Nephron (organoid): ENCODE data around the gene STX16.
"Not testable (repeated sequence)": the region's sequence is repeated elsewhere in the genome, so short reads cannot be mapped to it uniquely, and the experiment has no call there.

Experiments
- H3K27ac Mint-ChIP-seq, 3 experiments: 2 replicates each; pipeline ENCODE4 v1.8.0; 2020; ENCODE audit warnings: mixed read lengths in 3 of 3, mild to moderate bottlenecking in 2 of 3, moderate library complexity in 1 of 3
- H3K27me3 Mint-ChIP-seq: 2 replicates; pipeline ENCODE4 v1.8.0; 2021; ENCODE audit warnings: low read depth, mild to moderate bottlenecking, moderate library complexity, mixed read lengths
- H3K36me3 Mint-ChIP-seq: 2 replicates; pipeline ENCODE4 v1.8.0; 2020; ENCODE audit warnings: low read depth, mixed read lengths
- H3K4me1 Mint-ChIP-seq: 2 replicates; pipeline ENCODE4 v1.8.0; 2020; ENCODE audit warnings: mixed read lengths
- H3K4me3 Mint-ChIP-seq, 3 experiments: 2 replicates each; pipeline ENCODE4 v1.8.0; 2020; ENCODE audit warnings: mild to moderate bottlenecking in 3 of 3, mixed read lengths in 3 of 3, moderate library complexity in 2 of 3
- H3K9me3 Mint-ChIP-seq: 2 replicates; pipeline ENCODE4 v1.8.0; 2020; ENCODE audit warnings: mixed read lengths
- TF ChIP-seq, protein P1 (sequence below), 3 experiments: fragments of 200-600 bp; sonication (generic); IDR thresholded peaks; one replicate each; pipeline ENCODE4 v1.5.0; 2021; ENCODE audit warnings: antibody characterized with exemption in 3 of 3; ENCODE audit not compliant: unreplicated experiment in 3 of 3

STX16 gene

DNA sequence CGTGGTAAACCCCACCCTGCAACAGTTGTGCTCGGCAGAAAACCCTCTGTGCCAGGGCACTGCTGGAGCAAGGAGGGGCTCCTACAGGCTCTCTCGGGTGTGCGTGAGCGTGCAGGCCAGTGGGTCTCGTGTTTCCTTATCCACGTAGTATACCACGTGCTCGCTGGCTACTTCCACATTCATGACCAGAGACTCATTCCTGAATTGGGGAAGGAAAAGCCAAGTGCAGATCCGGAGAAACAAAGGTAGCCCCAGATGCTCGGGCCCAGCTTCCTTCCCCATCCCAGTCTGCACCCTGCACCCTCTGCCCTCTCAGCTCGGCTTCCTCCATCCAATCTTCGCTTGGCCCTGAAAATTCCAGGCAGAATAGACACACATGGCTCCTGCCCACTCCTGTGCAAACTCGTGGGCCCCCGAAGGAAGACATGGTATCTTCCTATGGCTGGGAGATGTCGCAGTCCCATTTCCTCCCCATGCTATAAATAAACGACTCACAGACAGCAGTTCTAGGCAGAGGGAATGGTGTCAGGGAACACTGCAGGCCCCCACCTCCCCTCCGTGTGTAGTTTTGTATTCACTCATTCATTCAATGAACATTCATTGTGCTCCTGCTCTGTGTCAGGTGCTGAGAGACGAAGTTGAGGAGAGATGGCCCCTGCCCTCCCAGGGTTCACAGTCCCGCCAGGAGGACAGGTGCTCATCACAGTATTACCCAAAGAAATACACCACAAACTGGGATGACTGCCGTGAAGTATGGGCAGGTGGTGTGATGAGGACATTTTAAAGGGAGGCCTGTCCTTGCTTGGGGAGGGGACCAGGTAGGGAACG is 71.1 kb downstream of the STX16 start:
- TF ChIP-seq, protein P1, sequence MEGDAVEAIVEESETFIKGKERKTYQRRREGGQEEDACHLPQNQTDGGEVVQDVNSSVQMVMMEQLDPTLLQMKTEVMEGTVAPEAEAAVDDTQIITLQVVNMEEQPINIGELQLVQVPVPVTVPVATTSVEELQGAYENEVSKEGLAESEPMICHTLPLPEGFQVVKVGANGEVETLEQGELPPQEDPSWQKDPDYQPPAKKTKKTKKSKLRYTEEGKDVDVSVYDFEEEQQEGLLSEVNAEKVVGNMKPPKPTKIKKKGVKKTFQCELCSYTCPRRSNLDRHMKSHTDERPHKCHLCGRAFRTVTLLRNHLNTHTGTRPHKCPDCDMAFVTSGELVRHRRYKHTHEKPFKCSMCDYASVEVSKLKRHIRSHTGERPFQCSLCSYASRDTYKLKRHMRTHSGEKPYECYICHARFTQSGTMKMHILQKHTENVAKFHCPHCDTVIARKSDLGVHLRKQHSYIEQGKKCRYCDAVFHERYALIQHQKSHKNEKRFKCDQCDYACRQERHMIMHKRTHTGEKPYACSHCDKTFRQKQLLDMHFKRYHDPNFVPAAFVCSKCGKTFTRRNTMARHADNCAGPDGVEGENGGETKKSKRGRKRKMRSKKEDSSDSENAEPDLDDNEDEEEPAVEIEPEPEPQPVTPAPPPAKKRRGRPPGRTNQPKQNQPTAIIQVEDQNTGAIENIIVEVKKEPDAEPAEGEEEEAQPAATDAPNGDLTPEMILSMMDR (IDR thresholded peaks at IDR 0.05; ENCODE audit: unreplicated experiment in 3 of 3), result no peak
- Mint-ChIP-seq H3K27me3 (peaks cover 13% of the 10 kb centered on the region), H3K9me3 (peaks cover 27% of the 10 kb centered on the region), H3K27ac (no peak overlapping the region), H3K4me1 (peaks cover 5% of the 10 kb centered on the region), H3K36me3 (no peaks in the 10 kb centered on the region), H3K4me3 (no peak overlapping the region)

DNA sequence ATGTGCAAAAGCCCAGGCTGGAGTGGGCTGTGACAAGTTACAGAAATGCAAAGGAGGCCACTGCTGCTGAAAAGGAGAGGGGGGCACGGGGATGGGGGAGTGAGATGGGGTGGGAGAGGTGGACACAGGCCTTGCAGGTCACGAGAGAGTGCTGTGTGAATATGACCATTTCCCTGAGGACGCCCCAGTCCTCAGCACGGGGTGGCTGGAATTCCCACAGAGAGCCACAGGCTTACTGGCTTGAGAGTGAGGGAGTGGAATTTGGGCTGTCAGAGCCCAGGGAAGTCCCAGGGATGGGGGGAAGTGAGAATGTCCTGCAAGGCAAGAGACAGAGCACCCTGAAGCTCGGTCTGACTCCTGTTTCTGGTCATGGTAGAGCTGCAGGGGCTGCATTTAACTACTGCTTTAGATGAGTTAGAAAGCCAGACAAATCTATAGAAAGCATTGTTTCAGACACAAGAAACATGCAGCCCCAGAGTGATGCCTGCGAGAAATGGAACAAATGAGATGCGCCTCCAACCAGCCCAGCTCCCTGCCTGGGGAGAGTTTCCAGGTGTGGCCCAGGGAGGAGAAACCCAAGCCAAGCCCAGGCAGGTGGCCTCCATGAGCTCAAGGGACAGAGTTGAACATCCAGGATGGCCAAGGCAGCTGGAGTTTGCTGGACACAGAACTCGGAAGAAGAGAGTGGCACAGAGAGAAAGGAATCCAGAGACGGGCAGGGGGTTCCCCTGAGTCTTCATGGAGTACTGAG is 72.0 kb downstream of the STX16 start:
- peaks cover 5% of the 10 kb centered on the region for H3K4me1 Mint-ChIP-seq
- peaks cover 34% of the 10 kb centered on the region for H3K9me3 Mint-ChIP-seq
- peaks cover 13% of the 10 kb centered on the region for H3K27me3 Mint-ChIP-seq
- TF ChIP-seq, protein P1 (IDR thresholded peaks at IDR 0.05; ENCODE audit: unreplicated experiment in 3 of 3), result no peak
- no peaks in the 10 kb centered on the region for H3K36me3 Mint-ChIP-seq
- H3K4me3 Mint-ChIP-seq, result no peak overlapping the region
- H3K27ac Mint-ChIP-seq, result no peak overlapping the region

DNA sequence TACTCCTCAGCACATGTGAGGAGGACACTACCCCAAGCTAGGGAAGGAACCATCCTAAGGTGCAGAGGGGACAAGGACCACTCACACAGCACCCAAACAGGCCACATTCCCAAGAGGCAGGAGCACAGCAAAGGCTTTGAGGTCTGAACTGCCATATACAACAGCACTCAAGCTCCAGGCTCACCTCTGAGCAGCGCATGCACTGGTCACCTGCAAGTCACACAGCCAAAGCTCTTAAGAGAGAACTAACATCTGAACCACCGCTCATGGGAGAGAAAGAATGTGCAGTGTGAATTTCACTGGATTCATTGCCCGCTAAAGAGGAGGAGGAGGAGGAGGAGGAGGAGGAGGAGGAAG is 72.5 kb downstream of the STX16 start:
- H3K4me1 Mint-ChIP-seq, result peaks cover 5% of the 10 kb centered on the region
- H3K4me3 Mint-ChIP-seq, result no peak overlapping the region
- H3K36me3 Mint-ChIP-seq, result no peaks in the 10 kb centered on the region
- peaks cover 35% of the 10 kb centered on the region for H3K9me3 Mint-ChIP-seq
- TF ChIP-seq, protein P1 (IDR thresholded peaks at IDR 0.05; ENCODE audit: unreplicated experiment in 3 of 3), result no peak
- H3K27me3 Mint-ChIP-seq, result peaks cover 13% of the 10 kb centered on the region
- no peak overlapping the region for H3K27ac Mint-ChIP-seq

DNA sequence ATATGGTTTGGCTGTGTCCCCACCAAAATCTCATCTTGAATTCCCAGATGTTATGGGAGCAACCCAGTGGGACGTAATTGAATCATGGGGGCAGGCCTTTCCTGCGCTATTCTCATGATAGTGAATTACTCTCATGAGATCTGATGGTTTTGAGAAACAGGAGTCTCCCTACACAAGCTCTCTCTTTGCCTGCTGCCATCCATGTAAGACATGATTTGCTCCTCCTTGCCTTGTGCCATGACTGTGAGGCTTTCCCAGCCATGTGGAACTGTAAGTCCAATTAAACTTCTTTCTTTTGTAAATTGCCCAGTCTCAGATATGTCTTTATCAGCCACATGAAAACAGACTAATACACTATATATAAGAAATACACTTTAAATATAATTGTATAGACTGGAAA is 75.1 kb downstream of the STX16 start:
- peaks cover 12% of the 10 kb centered on the region for H3K27me3 Mint-ChIP-seq
- H3K36me3 Mint-ChIP-seq, H3K4me1 Mint-ChIP-seq, H3K27ac Mint-ChIP-seq, H3K4me3 Mint-ChIP-seq: not testable (repeated sequence)
- H3K9me3 Mint-ChIP-seq, result peaks cover 43% of the 10 kb centered on the region
